ENCODE results near the gene CD28. TPM values are rescaled to one million over a fixed set of nuclear protein-coding genes. Genes with fewer than 3 reads are reported as not detected.
"Not testable (repeated sequence)": the region's sequence is repeated elsewhere in the genome, so short reads cannot be mapped to it uniquely, and the experiment has no call there.

The CD28 gene
- total RNA-seq, 2 experiments from 2014 or later = 128 to 130 TPM

DNA sequence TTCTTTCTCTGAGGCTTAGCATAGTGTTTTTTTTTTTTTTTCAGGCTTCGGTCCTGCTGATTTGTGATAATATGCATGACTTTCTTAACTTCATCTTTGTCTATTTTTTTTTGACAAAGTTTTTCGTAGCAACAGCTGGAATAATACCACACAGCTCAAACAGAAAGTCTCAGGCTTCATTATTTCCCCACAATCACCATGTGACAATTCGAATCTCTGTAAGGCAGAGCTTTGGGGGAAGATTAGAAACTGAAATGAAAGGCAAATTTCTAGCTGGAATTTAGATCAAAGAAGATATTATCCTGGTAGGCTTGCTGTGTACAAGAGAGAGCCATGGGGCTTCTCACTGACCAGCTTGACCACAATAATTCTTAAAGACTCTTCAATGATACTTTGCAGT is 12.2 kb upstream of the CD28 start:
- ChIA-PET POLR2A (interaction anchor here (0.7 to 3.2 kb wide), 5 partner anchors 11 to 46 kb away, joined by 3 to 7 read pairs (median 4); no protein-coding TSS in a partner anchor), CTCF (interaction anchor here (0.7 to 1.9 kb wide), 2 partner anchors 121 to 685 kb away, joined by 3 to 8 read pairs; no protein-coding TSS in a partner anchor)
- H3K4me3 ChIP-seq (ENCODE audit: low read length) = no peak overlapping the region
- ATAC-seq (ENCODE audit: poor library complexity) (no peak), DNase-seq (no peak)
- Mint-ChIP-seq H3K4me1 (ENCODE audit: low read depth) (peaks cover 31% of the 10 kb centered on the region), H3K27ac (no peak overlapping the region), H3K27me3 (no peaks in the 10 kb centered on the region), H3K4me3 (no peak overlapping the region), H3K36me3 (ENCODE audit: low read depth) (no peaks in the 10 kb centered on the region), H3K9me3 (peaks cover 4% of the 10 kb centered on the region)
- H3K4me1 ChIP-seq (ENCODE audit: insufficient read depth, low read length) = no peaks in the 10 kb centered on the region
- intact Hi-C loops (cut with DNase I, micrococcal nuclease) = no loop called here
- no peaks in the 10 kb centered on the region for H3K36me3 ChIP-seq (ENCODE audit: insufficient read depth, low read length)
- H3K27ac ChIP-seq (ENCODE audit: low read depth in 1 of 2, low read length in 2 of 2) = no peak overlapping the region
- H3K9me3 ChIP-seq (ENCODE audit: control insufficient read depth in 1 of 2, insufficient read depth in 1 of 2, low read length in 2 of 2) = no peaks in the 10 kb centered on the region
- H3K27me3 ChIP-seq (ENCODE audit: control insufficient read depth in 1 of 2, insufficient read depth in 2 of 2, low read length in 2 of 2) = no peaks in the 10 kb centered on the region
- TF ChIP-seq, protein P1, sequence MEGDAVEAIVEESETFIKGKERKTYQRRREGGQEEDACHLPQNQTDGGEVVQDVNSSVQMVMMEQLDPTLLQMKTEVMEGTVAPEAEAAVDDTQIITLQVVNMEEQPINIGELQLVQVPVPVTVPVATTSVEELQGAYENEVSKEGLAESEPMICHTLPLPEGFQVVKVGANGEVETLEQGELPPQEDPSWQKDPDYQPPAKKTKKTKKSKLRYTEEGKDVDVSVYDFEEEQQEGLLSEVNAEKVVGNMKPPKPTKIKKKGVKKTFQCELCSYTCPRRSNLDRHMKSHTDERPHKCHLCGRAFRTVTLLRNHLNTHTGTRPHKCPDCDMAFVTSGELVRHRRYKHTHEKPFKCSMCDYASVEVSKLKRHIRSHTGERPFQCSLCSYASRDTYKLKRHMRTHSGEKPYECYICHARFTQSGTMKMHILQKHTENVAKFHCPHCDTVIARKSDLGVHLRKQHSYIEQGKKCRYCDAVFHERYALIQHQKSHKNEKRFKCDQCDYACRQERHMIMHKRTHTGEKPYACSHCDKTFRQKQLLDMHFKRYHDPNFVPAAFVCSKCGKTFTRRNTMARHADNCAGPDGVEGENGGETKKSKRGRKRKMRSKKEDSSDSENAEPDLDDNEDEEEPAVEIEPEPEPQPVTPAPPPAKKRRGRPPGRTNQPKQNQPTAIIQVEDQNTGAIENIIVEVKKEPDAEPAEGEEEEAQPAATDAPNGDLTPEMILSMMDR (IDR thresholded peaks at IDR 0.05) = no peak

DNA sequence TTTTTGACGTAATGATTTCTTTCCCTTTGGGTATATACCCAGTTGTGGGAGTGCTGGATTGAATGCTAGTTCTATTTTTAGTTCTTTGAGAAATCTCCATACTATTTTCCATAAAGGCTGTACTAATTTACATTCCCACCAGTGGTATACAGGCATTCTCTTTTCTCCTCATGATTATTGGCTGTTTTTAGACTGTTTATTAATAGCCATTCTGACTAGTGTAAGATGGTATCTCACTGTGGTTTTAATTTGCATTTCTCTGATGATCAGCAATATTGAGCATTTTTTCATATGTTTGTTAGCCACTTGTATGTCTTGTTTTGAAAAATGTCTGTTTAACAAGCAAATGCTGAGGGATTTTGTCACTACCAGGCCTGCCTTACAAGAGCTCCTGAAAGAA is 9.2 kb upstream of the CD28 start:
- Mint-ChIP-seq H3K36me3 (ENCODE audit: low read depth) (no peaks in the 10 kb centered on the region), H3K27ac (no peak overlapping the region), H3K4me1 (ENCODE audit: low read depth) (peaks cover 22% of the 10 kb centered on the region), H3K9me3 (peaks cover 4% of the 10 kb centered on the region), H3K27me3 (no peaks in the 10 kb centered on the region), H3K4me3 (no peak overlapping the region)
- H3K36me3 ChIP-seq (ENCODE audit: insufficient read depth, low read length) = no peaks in the 10 kb centered on the region
- no peak overlapping the region for H3K4me3 ChIP-seq (ENCODE audit: low read length)
- ChIA-PET CTCF (no interaction called here), POLR2A (no interaction called here)
- intact Hi-C loops (cut with DNase I, micrococcal nuclease) = no loop called here
- H3K9me3 ChIP-seq (ENCODE audit: control insufficient read depth in 1 of 2, insufficient read depth in 1 of 2, low read length in 2 of 2) = no peaks in the 10 kb centered on the region
- H3K4me1 ChIP-seq (ENCODE audit: insufficient read depth, low read length) = no peaks in the 10 kb centered on the region
- H3K27me3 ChIP-seq (ENCODE audit: control insufficient read depth in 1 of 2, insufficient read depth in 2 of 2, low read length in 2 of 2) = no peaks in the 10 kb centered on the region
- TF ChIP-seq, protein P1 (IDR thresholded peaks at IDR 0.05) = no peak
- no peak for ATAC-seq (ENCODE audit: poor library complexity)
- H3K27ac ChIP-seq (ENCODE audit: low read depth in 1 of 2, low read length in 2 of 2) = no peak overlapping the region
- DNase-seq = no peak

DNA sequence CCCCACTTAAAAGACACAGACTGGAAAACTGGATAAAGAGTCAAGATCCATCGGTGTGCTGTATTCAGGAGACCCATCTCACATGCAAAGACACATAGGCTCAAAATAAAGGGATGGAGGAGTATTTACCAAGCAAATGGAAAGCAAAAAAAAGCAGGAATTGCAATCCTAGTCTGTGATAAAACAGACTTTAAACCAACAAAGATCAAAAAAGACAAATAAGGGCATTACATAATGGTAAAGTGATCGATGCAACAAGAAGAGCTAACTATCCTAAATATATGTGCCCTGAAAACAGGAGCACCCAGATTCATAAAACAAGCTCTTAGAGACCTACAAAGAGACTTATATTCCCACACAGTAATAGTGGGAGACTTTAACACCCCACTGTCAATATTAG is 8.7 kb upstream of the CD28 start:
- ATAC-seq (ENCODE audit: poor library complexity); H3K27me3 Mint-ChIP-seq; H3K9me3 ChIP-seq (ENCODE audit: control insufficient read depth in 1 of 2, insufficient read depth in 1 of 2, low read length in 2 of 2); H3K36me3 ChIP-seq (ENCODE audit: insufficient read depth, low read length); H3K4me3 Mint-ChIP-seq; H3K27ac Mint-ChIP-seq; DNase-seq; H3K36me3 Mint-ChIP-seq (ENCODE audit: low read depth); H3K4me1 ChIP-seq (ENCODE audit: insufficient read depth, low read length); H3K4me3 ChIP-seq (ENCODE audit: low read length); intact Hi-C loops (cut with DNase I, micrococcal nuclease); H3K27me3 ChIP-seq (ENCODE audit: control insufficient read depth in 1 of 2, insufficient read depth in 2 of 2, low read length in 2 of 2); H3K9me3 Mint-ChIP-seq; CTCF ChIA-PET; H3K27ac ChIP-seq (ENCODE audit: low read depth in 1 of 2, low read length in 2 of 2): not testable (repeated sequence)
- POLR2A ChIA-PET = interaction anchor here (0.6 kb wide), 1 partner anchor 1473 kb away, joined by 4 read pairs; no protein-coding TSS in a partner anchor
- H3K4me1 Mint-ChIP-seq (ENCODE audit: low read depth) = peaks cover 22% of the 10 kb centered on the region

DNA sequence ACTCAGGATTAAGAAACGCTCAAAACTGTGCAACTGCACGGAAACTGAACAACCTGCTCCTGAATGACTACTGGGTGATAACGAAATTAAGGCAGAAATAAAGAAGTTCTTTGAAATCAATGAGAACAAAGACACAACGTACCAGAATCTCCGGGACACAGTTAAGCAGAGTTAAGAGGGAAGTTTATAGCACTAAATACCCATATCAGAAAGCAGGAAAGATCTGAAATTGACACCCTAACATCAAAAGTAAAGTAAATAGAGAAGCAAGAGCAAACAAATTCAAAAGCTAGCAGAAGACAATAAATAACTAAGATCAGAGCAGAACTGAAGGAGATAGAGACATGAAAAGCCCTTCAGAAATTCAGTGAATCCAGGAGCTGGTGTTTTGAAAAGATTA is 8.0 kb upstream of the CD28 start:
- H3K4me3 Mint-ChIP-seq; H3K4me1 ChIP-seq (ENCODE audit: insufficient read depth, low read length); H3K9me3 Mint-ChIP-seq; CTCF ChIA-PET; intact Hi-C loops (cut with DNase I, micrococcal nuclease); H3K27ac Mint-ChIP-seq; H3K36me3 Mint-ChIP-seq (ENCODE audit: low read depth); H3K36me3 ChIP-seq (ENCODE audit: insufficient read depth, low read length); H3K9me3 ChIP-seq (ENCODE audit: control insufficient read depth in 1 of 2, insufficient read depth in 1 of 2, low read length in 2 of 2); H3K27me3 Mint-ChIP-seq; H3K27me3 ChIP-seq (ENCODE audit: control insufficient read depth in 1 of 2, insufficient read depth in 2 of 2, low read length in 2 of 2); H3K4me3 ChIP-seq (ENCODE audit: low read length); ATAC-seq (ENCODE audit: poor library complexity); DNase-seq; H3K27ac ChIP-seq (ENCODE audit: low read depth in 1 of 2, low read length in 2 of 2): not testable (repeated sequence)
- peaks cover 21% of the 10 kb centered on the region for H3K4me1 Mint-ChIP-seq (ENCODE audit: low read depth)
- POLR2A ChIA-PET = interaction anchor here (0.6 kb wide), 1 partner anchor 1473 kb away, joined by 4 read pairs; no protein-coding TSS in a partner anchor

Data from CD4-positive, alpha-beta T cell (primary cell).